Measurements from ENCODE around the gene ADD1. TPM values are rescaled to one million over a fixed set of nuclear protein-coding genes. Genes with fewer than 3 reads are reported as not detected.

The ADD1 gene
- total and polyA plus RNA-seq, 7 donors, result 124 to 224 (median 176) TPM

- H3K27ac ChIP-seq, result no peak overlapping the region
- no peaks in the 10 kb centered on the region for H3K4me1 ChIP-seq
- H3K4me3 ChIP-seq, result no peak overlapping the region
- H3K36me3 ChIP-seq (ENCODE audit: insufficient read depth in 1 of 2, low read depth in 1 of 2), result peaks cover 10 to 100% of the 10 kb centered on the region in 2 donors
- no peaks in the 10 kb centered on the region for H3K27me3 ChIP-seq (ENCODE audit: insufficient read depth in 3 of 3, low read length in 2 of 3)
- no peaks in the 10 kb centered on the region for H3K9me3 ChIP-seq
- DNase-seq (no peak), ATAC-seq (no peak)
- 90 to 94% (median 91%) methylated on average over 11 of the region's 11 CpGs for WGBS, 3 donors
- TF ChIP-seq, protein P1, sequence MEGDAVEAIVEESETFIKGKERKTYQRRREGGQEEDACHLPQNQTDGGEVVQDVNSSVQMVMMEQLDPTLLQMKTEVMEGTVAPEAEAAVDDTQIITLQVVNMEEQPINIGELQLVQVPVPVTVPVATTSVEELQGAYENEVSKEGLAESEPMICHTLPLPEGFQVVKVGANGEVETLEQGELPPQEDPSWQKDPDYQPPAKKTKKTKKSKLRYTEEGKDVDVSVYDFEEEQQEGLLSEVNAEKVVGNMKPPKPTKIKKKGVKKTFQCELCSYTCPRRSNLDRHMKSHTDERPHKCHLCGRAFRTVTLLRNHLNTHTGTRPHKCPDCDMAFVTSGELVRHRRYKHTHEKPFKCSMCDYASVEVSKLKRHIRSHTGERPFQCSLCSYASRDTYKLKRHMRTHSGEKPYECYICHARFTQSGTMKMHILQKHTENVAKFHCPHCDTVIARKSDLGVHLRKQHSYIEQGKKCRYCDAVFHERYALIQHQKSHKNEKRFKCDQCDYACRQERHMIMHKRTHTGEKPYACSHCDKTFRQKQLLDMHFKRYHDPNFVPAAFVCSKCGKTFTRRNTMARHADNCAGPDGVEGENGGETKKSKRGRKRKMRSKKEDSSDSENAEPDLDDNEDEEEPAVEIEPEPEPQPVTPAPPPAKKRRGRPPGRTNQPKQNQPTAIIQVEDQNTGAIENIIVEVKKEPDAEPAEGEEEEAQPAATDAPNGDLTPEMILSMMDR (IDR thresholded peaks at IDR 0.05), result no peak
- intact Hi-C loops (cut with DNase I), result no loop called here
These were observed 64.2 kb downstream of the ADD1 start for GRCh38 chr4:2907706-2908293.

GRCh38 chr4:2908686-2909085 is 65.0 kb downstream of the ADD1 start:
- WGBS, 3 donors, result 87 to 92% (median 92%) methylated on average over 7 of the region's 7 CpGs
- ATAC-seq (no peak), DNase-seq (no peak)
- TF ChIP-seq, protein P1 (IDR thresholded peaks at IDR 0.05), result no peak
- Histone ChIP-seq H3K4me1 (no peaks in the 10 kb centered on the region), H3K27ac (no peak overlapping the region), H3K27me3 (ENCODE audit: insufficient read depth in 3 of 3, low read length in 2 of 3) (no peaks in the 10 kb centered on the region), H3K36me3 (ENCODE audit: insufficient read depth in 1 of 2, low read depth in 1 of 2) (peaks cover 7 to 100% of the 10 kb centered on the region in 2 donors), H3K9me3 (no peaks in the 10 kb centered on the region), H3K4me3 (no peak overlapping the region)
- intact Hi-C loops (cut with DNase I), result no loop called here

DNA sequence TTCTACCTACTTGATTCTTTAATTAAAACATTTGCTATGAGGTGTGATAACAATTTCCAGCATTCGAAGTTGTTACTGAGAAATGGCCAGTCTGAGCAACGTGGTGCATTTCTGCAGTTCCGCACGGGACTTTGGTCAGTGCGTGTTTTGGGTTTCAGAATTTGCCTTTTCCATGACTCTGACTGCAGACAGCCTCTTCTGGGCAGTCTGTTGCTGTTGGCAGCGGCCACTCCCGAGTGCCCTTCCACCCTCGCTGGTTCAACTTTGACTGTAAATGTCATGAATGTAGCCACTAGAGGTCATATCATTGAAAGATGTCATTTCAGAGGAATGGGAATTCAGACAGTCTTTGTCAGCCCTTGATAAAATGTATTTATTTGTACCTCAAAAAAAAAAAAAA is 65.9 kb downstream of the ADD1 start:
- 71 to 82% (median 75%) methylated on average over 8 of the region's 8 CpGs for WGBS, 3 donors
- no peak overlapping the region for H3K27ac ChIP-seq
- no peaks in the 10 kb centered on the region for H3K9me3 ChIP-seq
- TF ChIP-seq, protein P1 (IDR thresholded peaks at IDR 0.05), result no peak
- H3K27me3 ChIP-seq (ENCODE audit: insufficient read depth in 3 of 3, low read length in 2 of 3), result no peaks in the 10 kb centered on the region
- H3K4me1 ChIP-seq, result no peaks in the 10 kb centered on the region
- no peak overlapping the region for H3K4me3 ChIP-seq
- peaks cover 7 to 100% of the 10 kb centered on the region in 2 donors for H3K36me3 ChIP-seq (ENCODE audit: insufficient read depth in 1 of 2, low read depth in 1 of 2)
- ATAC-seq, result no peak
- intact Hi-C loops (cut with DNase I), result no loop called here
- no peak for DNase-seq

- no peaks in the 10 kb centered on the region for H3K9me3 ChIP-seq
- H3K4me3 ChIP-seq, result no peak overlapping the region
- ATAC-seq (peak in 3 of 4 donors; percentile 25 to 45 (median 38)), DNase-seq (no peak)
- peaks cover 7 to 100% of the 10 kb centered on the region in 2 donors for H3K36me3 ChIP-seq (ENCODE audit: insufficient read depth in 1 of 2, low read depth in 1 of 2)
- WGBS, 3 donors, result 79 to 81% (median 81%) methylated on average over 7 of the region's 7 CpGs
- no peaks in the 10 kb centered on the region for H3K4me1 ChIP-seq
- H3K27me3 ChIP-seq (ENCODE audit: insufficient read depth in 3 of 3, low read length in 2 of 3), result no peaks in the 10 kb centered on the region
- TF ChIP-seq, protein P1 (IDR thresholded peaks at IDR 0.05), result no peak
- intact Hi-C loops (cut with DNase I), result no loop called here
- no peak overlapping the region for H3K27ac ChIP-seq
These were observed 66.8 kb downstream of the ADD1 start for GRCh38 chr4:2910409-2910808.

- WGBS, 3 donors, result 87 to 93% (median 92%) methylated on average over 3 of the region's 3 CpGs
- Histone ChIP-seq H3K4me3 (no peak overlapping the region), H3K27ac (no peak overlapping the region), H3K9me3 (no peaks in the 10 kb centered on the region), H3K4me1 (no peaks in the 10 kb centered on the region), H3K36me3 (ENCODE audit: insufficient read depth in 1 of 2, low read depth in 1 of 2) (peaks cover 4 to 100% of the 10 kb centered on the region in 2 donors), H3K27me3 (ENCODE audit: insufficient read depth in 3 of 3, low read length in 2 of 3) (no peaks in the 10 kb centered on the region)
- TF ChIP-seq, protein P1 (IDR thresholded peaks at IDR 0.05), result no peak
- intact Hi-C loops (cut with DNase I), result no loop called here
- DNase-seq, result no peak
- no peak for ATAC-seq
These were observed 68.2 kb downstream of the ADD1 start for GRCh38 chr4:2911868-2912267.
